Measurements from ENCODE around the gene AGR2. TPM values are rescaled to one million over a fixed set of nuclear protein-coding genes. Genes with fewer than 3 reads are reported as not detected.

Gene AGR2
- total and polyA plus RNA-seq, 10 of the 15 experiments (the other 5 are each of a cell fraction or from before 2014, with no cell fraction given) = 0.67 TPM; not detected in 9

- no peak for TF ChIP-seq REST (IDR thresholded peaks at IDR 0.05; ENCODE audit: low read depth, low read length)
Measured at GRCh38 chr7:16815001-16815400, 10.2 kb upstream of the AGR2 start (continued).

GRCh38 chr7:16813232-16813616 is 8.4 kb upstream of the AGR2 start:
- Histone ChIP-seq H3K4me1 (ENCODE audit: control insufficient read depth, insufficient read depth, low read length) (no peaks in the 10 kb centered on the region), H3K27ac (ENCODE audit: control insufficient read depth, insufficient read depth) (no peak overlapping the region), H3K4me2 (ENCODE audit: control insufficient read depth, insufficient read depth) (no peak overlapping the region), H2AFZ (ENCODE audit: control insufficient read depth, low read depth, low read length) (no peak overlapping the region), H3K27me3 (replicated peaks in 1 of 2; ENCODE audit: control insufficient read depth in 2 of 2, insufficient read depth in 2 of 2, low read length in 1 of 2) (no peaks in the 10 kb centered on the region), H3K36me3 (ENCODE audit: control insufficient read depth in 2 of 2, insufficient read depth in 2 of 2, low read length in 1 of 2) (no peaks in the 10 kb centered on the region), H3K9me3 (replicated peaks; ENCODE audit: control insufficient read depth, insufficient read depth, low read length) (no peaks in the 10 kb centered on the region), H3K9ac (ENCODE audit: control insufficient read depth, insufficient read depth, low read length) (no peak overlapping the region), H3K4me3 (no peak overlapping the region), H4K20me1 (ENCODE audit: control insufficient read depth, insufficient read depth) (no peaks in the 10 kb centered on the region), H3K79me2 (ENCODE audit: control insufficient read depth, insufficient read depth, low read length) (no peaks in the 10 kb centered on the region)
- RAD21 ChIA-PET (ENCODE audit: unreplicated experiment) = no interaction called here
- ATAC-seq (no peak), DNase-seq (ENCODE audit: low read depth, low spot score) (no peak), FAIRE-seq (no peak)
- POLR2A ChIA-PET = no interaction called here
- WGBS (ENCODE audit: insufficient coverage, insufficient replicate concordance, low lambda C conversion rate, missing lambda C conversion rate) = 5% methylated on average over 3 of the region's 3 CpGs
- in situ Hi-C loops (cut with MboI) (no loop called here), intact Hi-C loops (cut with micrococcal nuclease; ENCODE audit: unreplicated experiment) (no loop called here)
- CTCF ChIA-PET = interaction anchor here (0.5 to 2.8 kb wide), 2 partner anchors 12 to 444 kb away, joined by 3 to 9 read pairs; no protein-coding TSS in a partner anchor
- SMC1A ChIA-PET (ENCODE audit: uncharacterized antibody, unreplicated experiment) = interaction anchor here (1.3 kb wide), 1 partner anchor 10 kb away, joined by 3 read pairs; no protein-coding TSS in a partner anchor
- BruUV-seq (replicated peaks) = no TSS peak
- TF ChIP-seq HCFC1 (IDR thresholded peaks at IDR 0.05; ENCODE audit: low read length) (no peak), SMAD1 (IDR thresholded peaks at IDR 0.05; ENCODE audit: low read depth, partially characterized antibody) (no peak), PAX8 (IDR thresholded peaks at IDR 0.05) (no peak), FOXK2 (IDR thresholded peaks at IDR 0.05) (no peak), ZBTB11 (CRISPR knock-in tag; IDR thresholded peaks at IDR 0.05) (no peak), KAT2A (conservative IDR thresholded peaks at IDR 0.05; ENCODE audit: control insufficient read depth, low read depth, low read length) (no peak), ZNF384 (IDR thresholded peaks at IDR 0.05; ENCODE audit: borderline replicate concordance, low read depth, low read length) (no peak), FOS (IDR thresholded peaks at IDR 0.05; ENCODE audit: borderline replicate concordance, extremely low read depth, insufficient read length) (no peak), JUND (IDR thresholded peaks at IDR 0.05; ENCODE audit: low read depth, low read length) (no peak), IKZF2 (IDR thresholded peaks at IDR 0.05) (no peak), ZNF687 (IDR thresholded peaks at IDR 0.05) (no peak), MYB (IDR thresholded peaks at IDR 0.05; ENCODE audit: borderline replicate concordance, low read depth, low read length) (no peak)

All from GM12878 (cell line).